Panc1 (cell line): ENCODE measurements around the gene CHCHD3. TPM values are rescaled to one million over a fixed set of nuclear protein-coding genes. Genes with fewer than 3 reads are reported as not detected.
"Not testable (repeated sequence)": the region's sequence is repeated elsewhere in the genome, so short reads cannot be mapped to it uniquely, and the experiment has no call there.

Experiments
- ATAC-seq: fragments of 200-7000 bp; cut with Tn5 transposase; 2 replicates; pipeline ENCODE4 v1.9.1; 2020; ENCODE audit warnings: mild to moderate bottlenecking, moderate library complexity
- BruUV-seq: library from RNA; stranded (reverse); fragments of 400-500 nt; replicated peaks from 2 replicates; lab custom pipeline; 2021; lab: Mats Ljungman, UMichigan
- CTCF ChIA-PET: fragments of 300-600 bp; sonication (Branson Sonifier 250); formaldehyde crosslinking; loops from one replicate; lab custom pipeline; 2022; ENCODE audit warnings: antibody characterized with exemption; lab: Charles Lee
- POLR2A ChIA-PET: fragments of 300-600 bp; sonication (Branson Sonifier 250); formaldehyde crosslinking; loops from one replicate; lab custom pipeline; 2022; ENCODE audit warnings: antibody characterized with exemption; lab: Charles Lee
- DNase-seq: peaks from one replicate; pipeline ENCODE4 v3.0.0-alpha.2; 2010; ENCODE audit warnings: low read depth, low spot score
- H3K27ac ChIP-seq: 2 replicates; pipeline ENCODE4 v1.5.1; 2011; ENCODE audit warnings: mild to moderate bottlenecking, low read length, inconsistent platforms
- H3K27me3 ChIP-seq: fragments of 200-500 bp; sonication (Bioruptor generic); 2 replicates; pipeline ENCODE4 v1.6.0; 2014; ENCODE audit warnings: low read length, inconsistent platforms; ENCODE audit not compliant: control insufficient read depth, insufficient read depth
- H3K36me3 ChIP-seq: fragments of 200-500 bp; sonication (Bioruptor generic); 2 replicates; pipeline ENCODE4 v1.5.1; 2014; ENCODE audit warnings: inconsistent platforms, mild to moderate bottlenecking, low read length, moderate library complexity; ENCODE audit not compliant: control insufficient read depth, insufficient read depth
- H3K4me1 ChIP-seq: 2 replicates; pipeline ENCODE4 v1.5.1; 2011; ENCODE audit warnings: inconsistent platforms, mild to moderate bottlenecking, low read length, moderate library complexity; ENCODE audit not compliant: control insufficient read depth, insufficient read depth
- H3K4me3 ChIP-seq, 2 experiments: 2 replicates each; pipeline ENCODE4 v1.5.1; 2011 to 2012; ENCODE audit warnings: low read depth in 2 of 2, low read length in 2 of 2, mild to moderate bottlenecking in 2 of 2, inconsistent platforms in 1 of 2, moderate library complexity in 1 of 2
- H3K9me3 ChIP-seq: fragments of 200-500 bp; sonication (Bioruptor generic); 2 replicates; pipeline ENCODE4 v1.5.1; 2014; ENCODE audit warnings: low read depth, mild to moderate bottlenecking, inconsistent platforms, low read length, moderate library complexity; ENCODE audit not compliant: control insufficient read depth, insufficient read depth
- CTCF ChIP-seq: fragments of 450-650 bp; IDR thresholded peaks from 2 replicates; pipeline ENCODE4 v1.5.1; 2017; ENCODE audit warnings: mild to moderate bottlenecking
- POLR2AphosphoS5 ChIP-seq: IDR thresholded peaks from 2 replicates; pipeline ENCODE4 v1.6.1; 2012; ENCODE audit warnings: mild to moderate bottlenecking, low read depth, low read length, moderate library complexity
- REST ChIP-seq, 2 experiments: IDR thresholded peaks; 2 replicates each; pipeline ENCODE4 v1.6.1; 2011 to 2012; ENCODE audit warnings: low read depth in 2 of 2, control low read depth in 1 of 2, low read length in 1 of 2, mild to moderate bottlenecking in 1 of 2, moderate library complexity in 1 of 2; ENCODE audit not compliant: insufficient read depth in 1 of 2
- SIN3A ChIP-seq: IDR thresholded peaks from 2 replicates; pipeline ENCODE4 v1.6.1; 2012; ENCODE audit warnings: low read depth, mild to moderate bottlenecking, low read length, moderate library complexity, borderline replicate concordance; ENCODE audit not compliant: insufficient read depth
- TCF7L2 ChIP-seq: IDR thresholded peaks from 2 replicates; pipeline ENCODE4 v1.6.1; 2011; ENCODE audit warnings: mild to moderate bottlenecking, low read depth, low read length, inconsistent platforms
- in situ Hi-C: cut with HindIII; loops from 2 replicates; pipeline ENCODE4 v1.10.0; 2016; ENCODE audit warnings: low sequenced_read_pairs, low pct_unique_long_range_greater_than_20kb
- intact Hi-C: fragments of 100-400 bp; cut with micrococcal nuclease; formaldehyde crosslinking; loops from one replicate; pipeline ENCODE4 v1.10.0; 2022; ENCODE audit not compliant: unreplicated experiment
- total RNA-seq: library from RNA; stranded (reverse); gene quantifications from one replicate; pipeline ENCODE4 v1.2.1, GENCODE V29; 2021; ENCODE audit not compliant: unreplicated experiment

The CHCHD3 gene
- total RNA-seq, 1 experiment from 2014 or later: 109 TPM

GRCh38 chr7:132898641-132899175, 183.2 kb downstream of the CHCHD3 start:
- ATAC-seq, H3K27ac ChIP-seq, H3K27me3 ChIP-seq, H3K9me3 ChIP-seq, H3K4me3 ChIP-seq, intact Hi-C loops, H3K4me1 ChIP-seq, DNase-seq, BruUV-seq, CTCF ChIA-PET, H3K36me3 ChIP-seq, in situ Hi-C loops, POLR2A ChIA-PET: not testable (repeated sequence)

- in situ Hi-C loops: no loop called here
- Histone ChIP-seq H3K9me3 (no peaks in the 10 kb centered on the region), H3K27ac (no peak overlapping the region), H3K27me3 (no peaks in the 10 kb centered on the region), H3K36me3 (no peaks in the 10 kb centered on the region), H3K4me1 (no peaks in the 10 kb centered on the region), H3K4me3 (no peak overlapping the region)
- TF ChIP-seq TCF7L2: no peak
- no peak for TF ChIP-seq CTCF
- no peak for TF ChIP-seq POLR2AphosphoS5
- no peak for TF ChIP-seq SIN3A
- no peak for TF ChIP-seq REST (IDR thresholded peaks at IDR 0.05; ENCODE audit: insufficient read depth in 1 of 2, low read depth in 2 of 2, low read length in 1 of 2)
- ATAC-seq: no peak
- no TSS peak for BruUV-seq
- intact Hi-C loops: no loop called here
- ChIA-PET POLR2A (no interaction called here), CTCF (no interaction called here)
- no peak for DNase-seq
Observed at GRCh38 chr7:132897093-132897687, 184.7 kb downstream of the CHCHD3 start.

GRCh38 chr7:132895231-132895630, 186.7 kb downstream of the CHCHD3 start:
- no peak overlapping the region for H3K4me3 ChIP-seq
- intact Hi-C loops (no loop called here), in situ Hi-C loops (no loop called here)
- H3K9me3 ChIP-seq: no peaks in the 10 kb centered on the region
- H3K27ac ChIP-seq: no peak overlapping the region
- no peaks in the 10 kb centered on the region for H3K4me1 ChIP-seq
- TF ChIP-seq SIN3A: no peak
- no peak for TF ChIP-seq REST (IDR thresholded peaks at IDR 0.05; ENCODE audit: insufficient read depth in 1 of 2, low read depth in 2 of 2, low read length in 1 of 2)
- no peak for TF ChIP-seq TCF7L2
- TF ChIP-seq POLR2AphosphoS5: no peak
- TF ChIP-seq CTCF: no peak
- BruUV-seq: no TSS peak
- H3K36me3 ChIP-seq: no peaks in the 10 kb centered on the region
- ChIA-PET POLR2A (interaction anchor here (0.5 kb wide), 1 partner anchor 9 kb away, joined by 4 read pairs; no protein-coding TSS in a partner anchor), CTCF (no interaction called here)
- ATAC-seq (no peak), DNase-seq (no peak)
- H3K27me3 ChIP-seq: no peaks in the 10 kb centered on the region
